H1 (cell line): Measurements from ENCODE around the gene AP2A2. TPM values are rescaled to one million over a fixed set of nuclear protein-coding genes. Genes with fewer than 3 reads are reported as not detected.

Experiments
- CTCF ChIA-PET: fragments of 300-600 bp; sonication (Branson Sonifier 250); formaldehyde crosslinking; loops from one replicate; lab custom pipeline; 2021; ENCODE audit not compliant: partially characterized antibody; lab: Charles Lee
- POLR2A ChIA-PET: fragments of 300-600 bp; sonication (Branson Sonifier 250); formaldehyde crosslinking; loops from one replicate; lab custom pipeline; 2021; ENCODE audit warnings: inconsistent platforms; ENCODE audit not compliant: partially characterized antibody; lab: Charles Lee
- DNase-seq, 2 experiments: peaks; one replicate each; pipeline versions ENCODE4 v3.0.0 to v3.0.0-alpha.2; 2010 to 2022; ENCODE audit warnings: low spot score in 2 of 2, low read depth in 1 of 2, mixed read lengths in 1 of 2
- FAIRE-seq: peaks from 2 replicates; lab custom pipeline; 2011; peaks lifted over from hg19 to GRCh38; lab: Jason Lieb, UNC
- H2AFZ ChIP-seq: 2 replicates; pipeline ENCODE4 v1.8.1; 2012; ENCODE audit warnings: low read length, inconsistent platforms
- H2AK5ac ChIP-seq: 2 replicates; pipeline ENCODE4 v1.6.1; 2013; ENCODE audit warnings: low read depth, low read length
- H2BK120ac ChIP-seq: replicated peaks from 2 replicates; pipeline ENCODE3; 2013; ENCODE audit warnings: low read depth, low read length, inconsistent platforms
- H2BK12ac ChIP-seq: 2 replicates; pipeline ENCODE4 v1.6.1; 2013; ENCODE audit warnings: low read depth, low read length
- H2BK15ac ChIP-seq: 2 replicates; pipeline ENCODE4 v1.6.1; 2013; ENCODE audit warnings: low read length
- H2BK20ac ChIP-seq: 2 replicates; pipeline ENCODE4 v1.6.1; 2013; ENCODE audit warnings: low read length
- H2BK5ac ChIP-seq: 2 replicates; pipeline ENCODE4 v1.6.1; 2013; ENCODE audit warnings: low read depth, low read length
- H3K14ac ChIP-seq: 2 replicates; pipeline ENCODE4 v1.6.1; 2013; ENCODE audit warnings: inconsistent platforms; ENCODE audit not compliant: insufficient read length
- H3K18ac ChIP-seq: 2 replicates; pipeline ENCODE4 v1.6.1; 2013; ENCODE audit warnings: low read length; ENCODE audit errors: extremely low read depth
- H3K23ac ChIP-seq: 2 replicates; pipeline ENCODE4 v1.6.1; 2013; ENCODE audit warnings: inconsistent platforms; ENCODE audit not compliant: insufficient read length
- H3K23me2 ChIP-seq: 2 replicates; pipeline ENCODE4 v1.6.1; 2013; ENCODE audit warnings: low read depth, low read length
- H3K27ac ChIP-seq: 2 replicates; pipeline ENCODE4 v1.6.1; 2011; ENCODE audit warnings: low read depth, low read length, inconsistent platforms
- H3K27me3 ChIP-seq, 4 experiments: replicated peaks in 1 of 4; 1 replicate in 1 of 4; 2 replicates in 3 of 4; pipeline versions ENCODE4 v1.6.1 to v1.8.1; 2011 to 2013; ENCODE audit warnings: low read length in 3 of 4, mild to moderate bottlenecking in 3 of 4, inconsistent platforms in 2 of 4, mixed read lengths in 2 of 4, moderate library complexity in 1 of 4; ENCODE audit not compliant: control insufficient read depth in 3 of 4, insufficient read depth in 3 of 4; ENCODE audit errors: extremely low read depth in 1 of 4
- H3K36me3 ChIP-seq, 4 experiments: 2 replicates each; pipeline versions ENCODE4 v1.6.1 to v1.8.1; 2011 to 2013; ENCODE audit warnings: mild to moderate bottlenecking in 4 of 4, low read length in 3 of 4, moderate library complexity in 2 of 4, control low read depth in 1 of 4, inconsistent platforms in 1 of 4; ENCODE audit not compliant: insufficient read depth in 4 of 4, control insufficient read depth in 2 of 4
- H3K4ac ChIP-seq: replicated peaks from 2 replicates; pipeline ENCODE3; 2013; ENCODE audit warnings: low read length, low read depth, mixed read lengths, inconsistent platforms; ENCODE audit not compliant: insufficient read length
- H3K4me1 ChIP-seq, 4 experiments: replicated peaks in 1 of 4; 1 replicate in 1 of 4; 2 replicates in 3 of 4; pipeline versions ENCODE4 v1.6.1 to v1.8.1; 2011 to 2013; ENCODE audit warnings: low read length in 3 of 4, inconsistent platforms in 2 of 4, mixed read lengths in 1 of 4; ENCODE audit not compliant: insufficient read depth in 4 of 4, control insufficient read depth in 3 of 4
- H3K4me2 ChIP-seq, 2 experiments: 2 replicates each; pipeline versions ENCODE4 v1.6.1 to v1.8.1; 2011 to 2013; ENCODE audit warnings: low read depth in 2 of 2, low read length in 2 of 2, control low read depth in 1 of 2, inconsistent platforms in 1 of 2, mild to moderate bottlenecking in 1 of 2; ENCODE audit not compliant: insufficient read depth in 1 of 2
- H3K4me3 ChIP-seq, 4 experiments: fragments of 200-600, 300-600 bp in 1 of 4; sonication (generic), shearing (Covaris generic), sonication (Bioruptor Twin) in 1 of 4; 2 replicates each; pipeline versions ENCODE4 v1.5.1 to v1.8.1; 2011 to 2016; ENCODE audit warnings: low read length in 4 of 4, low read depth in 3 of 4, control low read depth in 2 of 4, inconsistent platforms in 2 of 4, mild to moderate bottlenecking in 2 of 4, mixed read lengths in 1 of 4, moderate library complexity in 1 of 4; ENCODE audit not compliant: insufficient read depth in 2 of 4; ENCODE audit errors: extremely low read depth in 1 of 4
- H3K56ac ChIP-seq: replicated peaks from 2 replicates; pipeline ENCODE3; 2013; ENCODE audit warnings: low read depth, mild to moderate bottlenecking, mixed read lengths, low read length, inconsistent platforms; ENCODE audit not compliant: insufficient read length
- H3K79me1 ChIP-seq: 2 replicates; pipeline ENCODE4 v1.6.1; 2013; ENCODE audit warnings: low read depth, low read length, control low read depth
- H3K79me2 ChIP-seq, 2 experiments: 2 replicates each; pipeline versions ENCODE4 v1.6.1 to v1.8.1; 2012 to 2013; ENCODE audit warnings: low read length in 2 of 2, mild to moderate bottlenecking in 2 of 2, inconsistent platforms in 1 of 2; ENCODE audit not compliant: insufficient read depth in 2 of 2, control insufficient read depth in 1 of 2
- H3K9ac ChIP-seq, 4 experiments: replicated peaks in 1 of 4; 1 replicate in 1 of 4; 2 replicates in 3 of 4; pipeline versions ENCODE4 v1.6.1 to v1.8.1; 2011 to 2013; ENCODE audit warnings: low read depth in 3 of 4, low read length in 3 of 4, control low read depth in 2 of 4, mild to moderate bottlenecking in 2 of 4, moderate library complexity in 2 of 4, inconsistent platforms in 1 of 4; ENCODE audit errors: extremely low read depth in 1 of 4
- H3K9me3 ChIP-seq, 2 experiments: 2 replicates each; pipeline versions ENCODE4 v1.6.1 to v1.8.1; 2012 to 2013; ENCODE audit warnings: mild to moderate bottlenecking in 2 of 2, moderate library complexity in 2 of 2, control low read depth in 1 of 2, inconsistent platforms in 1 of 2, low read depth in 1 of 2, low read length in 1 of 2, mixed read lengths in 1 of 2; ENCODE audit not compliant: insufficient read depth in 2 of 2
- H4K20me1 ChIP-seq, 2 experiments: replicated peaks in 1 of 2; 2 replicates each; pipeline versions ENCODE3 to v1.8.1; 2011 to 2013; ENCODE audit warnings: inconsistent platforms in 2 of 2, low read length in 2 of 2, mild to moderate bottlenecking in 1 of 2; ENCODE audit not compliant: insufficient read depth in 2 of 2, control insufficient read depth in 1 of 2
- H4K5ac ChIP-seq: 2 replicates; pipeline ENCODE4 v1.6.1; 2013; ENCODE audit warnings: low read length, low read depth, mixed read lengths, inconsistent platforms; ENCODE audit not compliant: insufficient read length
- H4K8ac ChIP-seq: 2 replicates; pipeline ENCODE4 v1.8.0; 2013; ENCODE audit warnings: mild to moderate bottlenecking, moderate library complexity, low read length, inconsistent platforms; ENCODE audit not compliant: insufficient read depth; ENCODE audit errors: extremely low read depth
- H4K91ac ChIP-seq: replicated peaks from 2 replicates; pipeline ENCODE3; 2013; ENCODE audit warnings: low read length, mixed read lengths, inconsistent platforms; ENCODE audit not compliant: insufficient read length
- TEAD4 ChIP-seq: IDR thresholded peaks from 2 replicates; pipeline ENCODE4 v1.6.1; 2012; ENCODE audit warnings: low read depth, low read length, inconsistent platforms, mixed read lengths
- WGBS, 2 experiments: shearing (Covaris generic) in 1 of 2; methylation state at CpG; one replicate each; pipeline versions ENCODE4 v1.1.6 to v1.1.7; 2013 to 2015; ENCODE audit warnings: low lambda C conversion rate in 2 of 2, mixed read lengths in 2 of 2, inconsistent platforms in 1 of 2, low coverage in 1 of 2, missing lambda C conversion rate in 1 of 2; ENCODE audit not compliant: insufficient replicate concordance in 2 of 2, insufficient coverage in 1 of 2, insufficient read length in 1 of 2; ENCODE audit errors: extremely low coverage in 1 of 2, missing lambda C conversion rate in 1 of 2; 5-methylcytosine and 5-hydroxymethylcytosine counted together
- polyA plus RNA-seq, 7 experiments: library from polyadenylated mRNA; depleted of rRNA in 3 of 7; stranded (reverse) in 5 of 7; unstranded in 2 of 7; fragments of >200 nt in 5 of 7; fragments of 200-250 nt in 2 of 7; gene quantifications; 1 replicate in 5 of 7; 2 replicates in 1 of 7; 4 replicates in 1 of 7; pipeline versions ENCODE4 v1.2.1 to v1.2.3, GENCODE V29; 2011 to 2013; ENCODE audit warnings: missing spikeins in 2 of 7, mixed read lengths in 2 of 7
- total RNA-seq: library from RNA; stranded (reverse); fragmentation: NEBNext Ultra II Directional; extraction: Animal tissue kit (Norgen Biotek cat#: 25700); gene quantifications from 2 replicates; pipeline ENCODE4 v1.2.1, GENCODE V29; 2021

AP2A2 gene
- total and polyA plus RNA-seq, 2 of the 8 experiments (the other 6 are each of a cell fraction or from before 2014, with no cell fraction given) = 50.0 to 65.0 TPM

GRCh38 chr11:1040428-1041148, 114.9 kb downstream of the AP2A2 start:
- TF ChIP-seq TEAD4 = no peak
- TF ChIP-seq, all 59 proteins: peak for 0
- H4K20me1 ChIP-seq = peaks cover 0 to 3% of the 10 kb centered on the region in 2 experiments
- no peak overlapping the region for H2AFZ ChIP-seq
- ChIA-PET POLR2A (interaction anchor here (1.2 to 1.6 kb wide), 4 partner anchors 10 to 197 kb away, joined by 3 to 4 read pairs (median 4); no protein-coding TSS in a partner anchor), CTCF (interaction anchor here (1.0 to 5.0 kb wide), 3 partner anchors 10 to 167 kb away, joined by 3 to 22 read pairs (median 5); no protein-coding TSS in a partner anchor)
- no peaks in the 10 kb centered on the region for H3K79me2 ChIP-seq
- no peak overlapping the region for H4K91ac ChIP-seq
- no peak overlapping the region for H3K23ac ChIP-seq
- no peak overlapping the region for H3K4me3 ChIP-seq
- H3K36me3 ChIP-seq = no peaks in the 10 kb centered on the region
- no peak overlapping the region for H3K18ac ChIP-seq
- no peak overlapping the region for H3K27ac ChIP-seq
- no peak overlapping the region for H2BK120ac ChIP-seq
- H3K4me2 ChIP-seq = no peak overlapping the region
- no peak overlapping the region for H4K5ac ChIP-seq
- WGBS, 2 experiments = 86% methylated on average over 15 of the region's 16 CpGs; no CpG with 5 or more reads in 1 of the 2 experiments
- H3K23me2 ChIP-seq = no peaks in the 10 kb centered on the region; the same call in 1 of the 2 replicates
- H2BK20ac ChIP-seq = no peak overlapping the region
- no peak overlapping the region for H2BK12ac ChIP-seq
- H3K4ac ChIP-seq = no peak overlapping the region
- H2AK5ac ChIP-seq = no peak overlapping the region
- FAIRE-seq = no peak
- no peak for DNase-seq
- no peaks in the 10 kb centered on the region for H3K9me3 ChIP-seq
- no peak overlapping the region for H3K56ac ChIP-seq
- H3K9ac ChIP-seq = no peak overlapping the region
- no peak overlapping the region; the same call in 1 of the 2 replicates for H4K8ac ChIP-seq
- no peaks in the 10 kb centered on the region for H3K27me3 ChIP-seq
- H3K79me1 ChIP-seq = no peaks in the 10 kb centered on the region
- no peak overlapping the region for H2BK5ac ChIP-seq
- H2BK15ac ChIP-seq = no peak overlapping the region
- no peaks in the 10 kb centered on the region; a peak in 2 of 7 replicates for H3K4me1 ChIP-seq
- H3K14ac ChIP-seq = no peak overlapping the region
